Measurements from ENCODE around the gene KCNIP3.

KCNIP3 gene

GRCh38 chr2:95275151-95275515 is 22.0 kb upstream of the KCNIP3 start:
- DNase-seq (ENCODE audit: low read depth in 2 of 2) = no peak

- DNase-seq (ENCODE audit: low read depth in 2 of 2) = no peak
These were observed 21.4 kb upstream of the KCNIP3 start for GRCh38 chr2:95275601-95276243.

- no peak for DNase-seq (ENCODE audit: low read depth in 2 of 2)
These were observed 20.8 kb upstream of the KCNIP3 start for GRCh38 chr2:95276244-95276887.

GRCh38 chr2:95276888-95277245 is 20.3 kb upstream of the KCNIP3 start:
- no peak for DNase-seq (ENCODE audit: low read depth in 2 of 2)

GRCh38 chr2:95277246-95277906 is 19.8 kb upstream of the KCNIP3 start:
- DNase-seq (ENCODE audit: low read depth in 2 of 2) = no peak

- no peak for DNase-seq (ENCODE audit: low read depth in 2 of 2)
These were observed 19.1 kb upstream of the KCNIP3 start for GRCh38 chr2:95278051-95278471.

GRCh38 chr2:95278637-95279225 is 18.4 kb upstream of the KCNIP3 start:
- DNase-seq (ENCODE audit: low read depth in 2 of 2) = no peak

GRCh38 chr2:95279435-95280035 is 17.6 kb upstream of the KCNIP3 start:
- no peak for DNase-seq (ENCODE audit: low read depth in 2 of 2)

GRCh38 chr2:95281071-95281470 is 16.1 kb upstream of the KCNIP3 start:
- no peak for DNase-seq (ENCODE audit: low read depth in 2 of 2)

- DNase-seq (ENCODE audit: low read depth in 2 of 2) = no peak
These were observed 15.4 kb upstream of the KCNIP3 start for GRCh38 chr2:95281786-95282185.

GRCh38 chr2:95282458-95282857 is 14.7 kb upstream of the KCNIP3 start:
- no peak for DNase-seq (ENCODE audit: low read depth in 2 of 2)

GRCh38 chr2:95283562-95283961 is 13.6 kb upstream of the KCNIP3 start:
- DNase-seq (ENCODE audit: low read depth in 2 of 2) = no peak

GRCh38 chr2:95284886-95285541 is 12.1 kb upstream of the KCNIP3 start:
- no peak for DNase-seq (ENCODE audit: low read depth in 2 of 2)

GRCh38 chr2:95285542-95285932 is 11.6 kb upstream of the KCNIP3 start:
- no peak for DNase-seq (ENCODE audit: low read depth in 2 of 2)

GRCh38 chr2:95287336-95287735 is 9.8 kb upstream of the KCNIP3 start:
- DNase-seq (ENCODE audit: low read depth in 2 of 2) = no peak

- DNase-seq (ENCODE audit: low read depth in 2 of 2) = no peak
These were observed 9.3 kb upstream of the KCNIP3 start for GRCh38 chr2:95287806-95288205.

- no peak for DNase-seq (ENCODE audit: low read depth in 2 of 2)
These were observed 7.9 kb upstream of the KCNIP3 start for GRCh38 chr2:95289253-95289652.

GRCh38 chr2:95291222-95291621 is 5.9 kb upstream of the KCNIP3 start:
- no peak for DNase-seq (ENCODE audit: low read depth in 2 of 2)

GRCh38 chr2:95292623-95293260 is 4.4 kb upstream of the KCNIP3 start:
- no peak for DNase-seq (ENCODE audit: low read depth in 2 of 2)

- DNase-seq (ENCODE audit: low read depth in 2 of 2) = no peak
These were observed 2.4 kb upstream of the KCNIP3 start for GRCh38 chr2:95294579-95295250.

GRCh38 chr2:95295376-95295775 is 1.8 kb upstream of the KCNIP3 start:
- no peak for DNase-seq (ENCODE audit: low read depth in 2 of 2)
